GM19452 (cell line): ENCODE data around the gene CTAGE6.
"Not testable (repeated sequence)": the region's sequence is repeated elsewhere in the genome, so short reads cannot be mapped to it uniquely, and the experiment has no call there.

ENCODE experiments used
- ATAC-seq: cut with Tn5 transposase; IDR thresholded peaks from one replicate; pipeline ENCODE4 v1.9.1; 2021; ENCODE audit not compliant: unreplicated experiment

Gene CTAGE6

DNA sequence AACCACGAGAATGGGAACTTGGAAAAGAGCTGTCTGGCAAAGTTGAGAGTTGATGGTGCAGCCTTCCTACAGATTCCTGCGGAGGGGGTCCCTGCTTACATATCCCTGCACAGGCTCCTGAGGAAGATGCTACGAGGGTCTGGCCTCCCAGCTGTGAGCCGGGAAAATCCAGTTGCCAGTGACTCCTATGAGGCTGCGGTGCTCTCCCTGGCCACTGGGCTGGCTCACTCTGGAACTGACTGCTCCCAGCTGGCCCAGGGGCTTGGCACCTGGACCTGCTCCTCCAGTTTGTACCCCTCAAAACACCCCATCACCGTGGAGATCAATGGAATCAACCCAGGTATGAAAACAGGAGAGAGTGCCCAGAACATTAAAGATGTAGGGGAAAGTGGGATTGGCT is 37.2 kb downstream of the CTAGE6 start:
- not testable (repeated sequence) for ATAC-seq

GRCh38 chr7:143715543-143716193 is 41.8 kb downstream of the CTAGE6 start:
- ATAC-seq: not testable (repeated sequence)

DNA sequence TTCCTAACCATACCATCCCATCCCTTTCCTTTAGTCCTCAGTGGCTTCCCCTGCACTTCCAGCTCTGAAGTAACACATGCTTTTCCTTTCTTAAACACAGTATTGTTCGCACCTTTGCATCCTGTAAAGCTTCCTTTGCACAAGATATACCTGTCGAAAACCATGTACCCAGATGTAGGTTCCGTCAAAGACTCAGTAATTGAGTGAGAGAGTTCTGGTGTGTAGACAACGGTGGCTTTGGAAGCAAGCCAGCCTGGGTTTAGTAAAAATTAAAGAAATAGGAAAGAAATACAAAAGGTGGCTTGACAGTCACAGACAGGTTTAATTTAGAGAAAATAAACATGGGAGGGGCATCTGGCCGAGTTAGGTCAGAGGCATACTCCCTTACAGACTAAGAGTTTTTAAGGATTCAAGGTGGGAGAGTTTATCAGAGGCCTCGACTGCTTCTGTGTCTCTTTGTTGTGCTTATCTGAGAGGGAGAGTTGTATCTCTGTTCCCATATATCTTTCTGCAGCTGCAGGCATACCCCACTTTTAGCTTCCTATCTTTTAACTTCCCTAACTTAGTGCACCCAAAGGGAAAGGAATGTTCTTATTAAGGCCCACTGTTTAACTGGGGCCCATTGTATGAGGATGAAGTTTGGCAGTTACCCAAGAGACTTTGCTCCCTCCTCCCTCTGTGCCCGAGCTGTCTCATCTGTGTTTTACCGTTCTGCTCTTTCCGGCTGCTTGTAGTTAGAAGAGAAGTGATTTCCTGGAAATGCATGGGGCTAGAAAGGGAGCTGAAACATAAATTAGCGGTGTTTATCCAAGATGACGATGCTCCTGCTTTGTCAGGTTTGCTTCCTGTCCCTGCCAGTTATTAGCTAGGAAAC is 42.7 kb downstream of the CTAGE6 start:
- not testable (repeated sequence) for ATAC-seq

DNA sequence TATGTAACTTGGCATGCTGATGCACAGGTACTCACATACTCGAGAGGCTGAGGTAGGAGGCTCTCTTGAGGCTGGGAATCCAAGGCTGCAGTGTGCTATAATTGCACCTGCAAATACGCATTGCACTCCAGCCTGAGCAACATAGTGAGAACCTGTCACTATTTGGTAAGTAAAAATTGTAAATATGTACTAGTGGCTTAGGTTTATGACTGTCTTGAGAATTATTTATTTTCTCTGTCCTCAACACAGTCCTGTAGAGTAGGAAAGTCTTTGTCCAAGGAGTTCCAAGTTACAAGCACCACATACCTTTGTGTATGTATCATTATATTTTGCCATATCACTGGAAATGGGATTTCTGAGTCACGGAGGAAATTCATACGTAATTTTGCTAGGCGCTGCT is 45.1 kb downstream of the CTAGE6 start:
- not testable (repeated sequence) for ATAC-seq

DNA sequence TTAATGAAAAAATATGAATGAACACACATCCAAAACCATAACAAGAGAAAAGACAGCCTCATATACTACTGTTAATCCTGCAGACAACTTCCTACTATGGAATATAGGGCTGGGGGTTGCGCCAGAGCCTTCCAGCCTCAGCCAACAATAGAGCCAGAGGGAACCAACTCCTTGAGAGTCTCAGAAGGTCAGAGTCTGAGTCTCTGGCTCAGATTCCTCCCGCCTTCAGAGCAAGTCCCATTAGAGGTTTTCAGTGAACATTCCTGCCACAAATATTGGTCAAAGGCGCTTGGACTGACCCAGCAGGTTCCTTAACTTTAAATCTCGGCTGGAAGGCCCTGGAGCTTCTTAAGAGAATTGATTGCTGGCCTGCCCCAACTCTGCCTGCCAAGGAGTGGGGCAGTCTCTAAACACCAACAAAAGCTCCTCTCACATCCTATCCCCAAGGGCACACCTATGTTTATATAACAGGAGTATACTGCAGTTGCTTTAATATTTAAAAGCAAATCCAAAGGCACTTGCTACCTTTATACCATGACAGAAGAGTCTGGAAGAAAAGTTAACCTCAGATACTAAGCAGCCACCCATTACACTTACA is 45.7 kb downstream of the CTAGE6 start:
- ATAC-seq: not testable (repeated sequence)

- not testable (repeated sequence) for ATAC-seq
Measured at GRCh38 chr7:143709895-143710294, 47.6 kb downstream of the CTAGE6 start.
